ENCODE data around the gene UAP1.

- no peak for TF ChIP-seq POLR2A (IDR thresholded peaks at IDR 0.05; ENCODE audit: low read length)
- TF ChIP-seq GATA1 (IDR thresholded peaks at IDR 0.05; ENCODE audit: low read depth, low read length) = no peak
Measured at GRCh38 chr1:162587761-162588260, 26.3 kb downstream of the UAP1 start.
